Activated T-cell treated with anti-CD3 and anti-CD28 coated beads, Interleukin-2, amount 50 U/mL, for 4 hours (primary cell): ENCODE measurements around the gene TEN1. TPM values are rescaled to one million over a fixed set of nuclear protein-coding genes. Genes with fewer than 3 reads are reported as not detected.
"Not testable (repeated sequence)": the region's sequence is repeated elsewhere in the genome, so short reads cannot be mapped to it uniquely, and the experiment has no call there.

Source experiments
- ATAC-seq, 2 donors: fragments of 200-7000 bp; cut with Tn5 transposase; one replicate each; pipeline ENCODE4 v1.10.0; 2021
- DNase-seq: peaks from one replicate; pipeline ENCODE4 v3.0.0-alpha.2; 2020
- H3K27me3 Mint-ChIP-seq: one replicate; pipeline ENCODE4 v1.8.0; 2021; ENCODE audit warnings: low read depth, mixed read lengths
- H3K36me3 Mint-ChIP-seq: one replicate; pipeline ENCODE4 v1.8.0; 2022; ENCODE audit warnings: mixed read lengths; ENCODE audit not compliant: insufficient read depth
- H3K4me1 Mint-ChIP-seq: one replicate; pipeline ENCODE4 v1.8.0; 2021; ENCODE audit warnings: low read depth, mixed read lengths
- H3K4me3 Mint-ChIP-seq: one replicate; pipeline ENCODE4 v1.8.0; 2021; ENCODE audit warnings: mild to moderate bottlenecking, moderate library complexity, mixed read lengths
- H3K9me3 Mint-ChIP-seq: one replicate; pipeline ENCODE4 v1.8.0; 2021; ENCODE audit warnings: mixed read lengths
- total RNA-seq, 3 donors: library from RNA; stranded (reverse); gene quantifications; one replicate each; pipeline ENCODE4 v1.2.1, GENCODE V29; 2021

Gene TEN1
- total RNA-seq, 3 donors from 2014 or later: 9.5 to 11.9 (median 10.8) TPM

DNA sequence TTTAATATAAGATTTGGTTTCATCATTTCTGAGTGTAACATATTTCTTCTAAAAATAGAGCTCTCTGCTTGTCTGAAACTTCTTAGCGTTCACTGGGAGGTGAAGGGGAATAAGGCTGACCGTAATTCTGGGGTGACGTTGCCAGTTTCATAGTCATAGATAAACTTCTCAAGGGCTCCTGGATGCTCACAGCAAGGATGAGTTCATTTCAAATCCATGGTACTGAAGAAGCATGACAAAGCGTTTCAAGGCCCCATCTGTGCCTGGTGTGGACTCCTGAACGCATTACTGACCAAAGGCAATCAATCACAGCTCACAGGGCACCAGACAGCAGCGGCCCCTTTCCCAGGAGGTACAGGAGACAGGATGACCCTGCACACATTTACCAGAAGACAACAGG is 60.1 kb downstream of the TEN1 start:
- Mint-ChIP-seq H3K36me3 (peaks cover 36% of the 10 kb centered on the region), H3K27me3 (no peaks in the 10 kb centered on the region), H3K4me1 (peaks cover 4% of the 10 kb centered on the region), H3K9me3 (no peaks in the 10 kb centered on the region), H3K4me3 (no peak overlapping the region)
- DNase-seq (no peak), ATAC-seq (no peak)

DNA sequence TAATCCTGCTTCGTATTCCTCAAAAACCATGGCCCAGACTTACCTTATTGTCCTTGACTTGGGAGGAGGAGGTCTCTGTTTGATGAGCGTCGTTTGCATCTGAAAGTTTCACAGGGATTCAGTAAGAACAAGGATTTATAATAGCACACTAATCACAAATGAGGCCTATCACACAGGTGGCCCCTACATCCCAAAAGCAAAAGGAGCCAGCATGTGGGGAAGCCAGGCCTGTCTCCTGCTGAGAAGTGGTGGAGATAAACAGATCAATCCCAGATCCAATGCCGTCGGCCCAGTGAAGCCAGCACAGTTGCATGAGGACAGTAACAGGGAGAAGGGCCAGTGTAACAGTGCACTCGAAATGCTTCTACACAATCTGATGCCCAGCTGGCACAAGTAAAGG is 61.3 kb downstream of the TEN1 start:
- H3K27me3 Mint-ChIP-seq: no peaks in the 10 kb centered on the region
- peaks cover 47% of the 10 kb centered on the region for H3K36me3 Mint-ChIP-seq
- no peak for ATAC-seq
- DNase-seq: no peak
- H3K9me3 Mint-ChIP-seq: no peaks in the 10 kb centered on the region
- peaks cover 2% of the 10 kb centered on the region for H3K4me1 Mint-ChIP-seq
- no peak overlapping the region for H3K4me3 Mint-ChIP-seq

GRCh38 chr17:76042868-76043267 is 63.8 kb downstream of the TEN1 start:
- not testable (repeated sequence) for DNase-seq, H3K9me3 Mint-ChIP-seq, H3K27me3 Mint-ChIP-seq, H3K4me1 Mint-ChIP-seq, ATAC-seq, H3K4me3 Mint-ChIP-seq
- peaks cover 52% of the 10 kb centered on the region for H3K36me3 Mint-ChIP-seq

- ATAC-seq, H3K4me3 Mint-ChIP-seq, H3K27me3 Mint-ChIP-seq, DNase-seq, H3K9me3 Mint-ChIP-seq: not testable (repeated sequence)
- peaks cover 12% of the 10 kb centered on the region for H3K4me1 Mint-ChIP-seq
- peaks cover 53% of the 10 kb centered on the region for H3K36me3 Mint-ChIP-seq
These were observed 65.5 kb downstream of the TEN1 start for GRCh38 chr17:76044475-76045007.

- Mint-ChIP-seq H3K36me3 (peaks cover 57% of the 10 kb centered on the region), H3K27me3 (no peaks in the 10 kb centered on the region), H3K4me1 (peaks cover 19% of the 10 kb centered on the region), H3K9me3 (no peaks in the 10 kb centered on the region), H3K4me3 (no peak overlapping the region)
- no peak for DNase-seq
- no peak for ATAC-seq
These were observed 67.0 kb downstream of the TEN1 start for GRCh38 chr17:76046064-76046463.

DNA sequence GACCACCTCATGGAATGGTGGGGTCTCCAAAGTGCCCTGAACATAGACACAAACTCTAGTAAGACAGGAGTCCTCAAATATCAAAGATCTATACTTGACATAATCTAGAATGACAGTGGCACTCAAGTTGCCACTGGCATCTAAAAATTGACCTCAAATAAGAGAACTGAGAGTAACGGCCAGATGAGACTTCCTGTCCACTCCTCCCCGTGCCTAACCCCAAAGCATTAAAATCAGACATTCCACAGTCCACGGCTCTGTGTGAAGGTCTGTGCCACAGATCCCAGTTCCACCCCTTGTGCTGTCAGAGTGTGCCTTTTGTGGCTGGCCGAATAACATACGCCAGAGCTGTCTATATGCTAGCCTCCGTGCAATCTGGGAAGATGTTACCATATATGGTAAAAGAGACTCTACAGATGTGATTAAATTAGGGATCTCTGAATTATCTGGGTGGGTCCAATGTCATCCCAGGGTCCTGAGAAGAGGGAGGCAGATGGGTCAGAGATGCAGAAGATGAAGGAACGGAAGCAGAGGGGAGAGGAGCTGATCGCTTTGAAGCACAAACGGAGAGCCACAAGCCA is 69.1 kb downstream of the TEN1 start:
- ATAC-seq (no peak), DNase-seq (no peak)
- Mint-ChIP-seq H3K9me3 (no peaks in the 10 kb centered on the region), H3K4me1 (peaks cover 19% of the 10 kb centered on the region), H3K36me3 (peaks cover 59% of the 10 kb centered on the region), H3K27me3 (no peaks in the 10 kb centered on the region), H3K4me3 (no peak overlapping the region)

GRCh38 chr17:76048711-76049110 is 69.7 kb downstream of the TEN1 start:
- Mint-ChIP-seq H3K4me1 (peaks cover 23% of the 10 kb centered on the region), H3K36me3 (peaks cover 58% of the 10 kb centered on the region), H3K4me3 (no peak overlapping the region), H3K9me3 (no peaks in the 10 kb centered on the region), H3K27me3 (no peaks in the 10 kb centered on the region)
- ATAC-seq: no peak
- no peak for DNase-seq

GRCh38 chr17:76049239-76049638 is 70.2 kb downstream of the TEN1 start:
- peaks cover 59% of the 10 kb centered on the region for H3K36me3 Mint-ChIP-seq

DNA sequence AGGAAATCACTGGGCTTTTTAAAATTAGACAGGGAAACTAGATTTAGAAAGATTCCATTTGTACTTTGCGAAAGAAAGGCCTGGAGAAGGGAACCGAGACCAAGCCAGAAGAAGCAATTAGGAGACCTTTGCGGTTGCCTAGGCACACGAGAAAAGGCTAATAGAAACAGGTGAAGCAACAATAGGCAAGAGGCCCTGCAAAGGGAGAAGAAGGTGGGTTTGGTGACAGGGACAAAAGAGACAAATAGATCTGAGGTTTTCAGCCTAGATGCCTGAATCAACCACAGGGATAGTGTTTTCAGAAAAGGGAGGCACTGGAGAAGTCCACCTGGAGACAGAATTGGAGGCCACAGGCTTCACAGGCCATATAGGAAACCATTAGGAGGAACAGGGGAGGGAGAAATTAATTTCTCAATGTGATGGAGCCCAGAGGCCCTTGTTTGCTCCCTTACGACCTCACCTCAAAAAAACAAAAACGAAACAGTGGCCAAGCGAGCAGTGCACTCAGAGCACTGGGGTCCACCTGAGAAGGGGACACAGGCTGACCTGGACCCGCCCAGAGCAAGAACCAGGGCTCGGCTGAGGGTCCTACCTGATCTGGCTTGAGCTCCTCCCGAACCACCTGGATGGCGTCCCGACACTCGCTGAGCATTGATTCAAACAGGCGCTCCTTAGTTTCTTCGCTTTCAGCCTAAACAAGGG is 70.9 kb downstream of the TEN1 start:
- Mint-ChIP-seq H3K36me3 (peaks cover 54% of the 10 kb centered on the region), H3K4me1 (peaks cover 27% of the 10 kb centered on the region), H3K4me3 (no peak overlapping the region)

More at GRCh38 chr17:76049239-76049638, 70.2 kb downstream of the TEN1 start:
- Mint-ChIP-seq H3K9me3 (no peaks in the 10 kb centered on the region), H3K4me1 (peaks cover 27% of the 10 kb centered on the region), H3K4me3 (no peak overlapping the region), H3K27me3 (no peaks in the 10 kb centered on the region)
- DNase-seq (no peak), ATAC-seq (no peak)

More for the DNA sequence above, 70.9 kb downstream of the TEN1 start:
- DNase-seq: no peak
- ATAC-seq: no peak
- H3K27me3 Mint-ChIP-seq: no peaks in the 10 kb centered on the region
- no peaks in the 10 kb centered on the region for H3K9me3 Mint-ChIP-seq

Other genes starting within 250 kb of the TEN1 start
- gene GALK1, start 214.0 kb upstream of the TEN1 start, total RNA-seq: 10 to 100 TPM; 16.9 to 23.5 (median 21.3) TPM
- gene UNK, start 194.4 kb upstream of the TEN1 start, total RNA-seq: 10 to 100 TPM; 21.0 to 24.5 (median 22.6) TPM
- 100 to 1,000 TPM; 122 to 146 (median 124) TPM for gene UNC13D, start 134.8 kb upstream of the TEN1 start, total RNA-seq
- 10 to 100 TPM; 31.0 to 47.8 (median 44.5) TPM for gene WBP2, start 123.9 kb upstream of the TEN1 start, total RNA-seq
- 10 to 100 TPM; 12.8 to 18.1 (median 14.5) TPM for gene TRIM47, start 100.7 kb upstream of the TEN1 start, total RNA-seq
- 10 to 100 TPM; 35.3 to 46.9 (median 43.7) TPM for gene TRIM65, start 82.3 kb upstream of the TEN1 start, total RNA-seq
- 100 to 1,000 TPM; 203 to 227 (median 218) TPM for gene MRPL38, start 74.4 kb upstream of the TEN1 start, total RNA-seq
- 10 to 100 TPM; 12.1 to 16.0 (median 12.5) TPM for gene FBF1, start 38.2 kb upstream of the TEN1 start, total RNA-seq
- gene ACOX1, start 74 bp upstream of the TEN1 start, total RNA-seq: 10 to 100 TPM; 29.6 to 36.5 (median 32.7) TPM
- gene CDK3, start 21.6 kb downstream of the TEN1 start, total RNA-seq: 1 to 10 TPM; 3.3 to 5.5 (median 3.8) TPM
- under 1 TPM; 0.11 to 0.18 (median 0.11) TPM for gene EVPL, start 48.1 kb downstream of the TEN1 start, total RNA-seq
- 100 to 1,000 TPM in 2 of 3 donors, 10 to 100 TPM in 1; 88.4 to 114 (median 105) TPM for gene SRP68, start 93.3 kb downstream of the TEN1 start, total RNA-seq
- 10 to 100 TPM in 2 of 3 donors, 1 to 10 TPM in 1; 6.1 to 12.6 (median 10.2) TPM for gene GALR2, start 95.5 kb downstream of the TEN1 start, total RNA-seq
- gene ZACN, start 99.9 kb downstream of the TEN1 start, total RNA-seq: 1 to 10 TPM; 4.9 to 9.7 (median 8.1) TPM
- 100 to 1,000 TPM in 1 of 3 donors, 10 to 100 TPM in 2; 89.9 to 106 (median 91.0) TPM for gene EXOC7, start 124.5 kb downstream of the TEN1 start, total RNA-seq
- gene FOXJ1, start 162.0 kb downstream of the TEN1 start, total RNA-seq: 1 to 10 TPM in 2 of 3 donors, under 1 TPM in 1; 0.71 to 2.8 (median 1.8) TPM